Ascending aorta (tissue), 2 donors: Measurements from ENCODE around the gene SNRNP48. TPM values are rescaled to one million over a fixed set of nuclear protein-coding genes. Genes with fewer than 3 reads are reported as not detected.

ENCODE experiments used
- DNase-seq, 2 donors: peaks; one replicate each; pipeline ENCODE4 v3.0.0-alpha.2; 2019; ENCODE audit warnings: low spot score in 2 of 2
- H3K27ac ChIP-seq, 2 donors: fragments of 200-600 bp; sonication (generic); one replicate each; pipeline ENCODE4 v1.5.1; 2016 to 2017; ENCODE audit warnings: mild to moderate bottlenecking in 1 of 2
- H3K27me3 ChIP-seq: fragments of 200-600 bp; sonication (generic); one replicate; pipeline ENCODE4 v1.5.1; 2017
- H3K36me3 ChIP-seq, 2 donors: fragments of 200-600 bp; sonication (generic); one replicate each; pipeline ENCODE4 v1.5.1; 2016
- H3K4me1 ChIP-seq, 2 donors: fragments of 200-600 bp; sonication (generic); one replicate each; pipeline ENCODE4 v1.5.1; 2016 to 2017; ENCODE audit warnings: mild to moderate bottlenecking in 1 of 2
- H3K4me3 ChIP-seq, 2 donors: fragments of 200-600 bp; sonication (generic); one replicate each; pipeline ENCODE4 v1.5.1; 2016 to 2017; ENCODE audit warnings: mild to moderate bottlenecking in 1 of 2
- H3K9me3 ChIP-seq, 2 donors: fragments of 200-600 bp; sonication (generic); one replicate each; pipeline ENCODE4 v1.5.1; 2016
- intact Hi-C: fragments of 100-400 bp; cut with DNase I; formaldehyde crosslinking; loops from one replicate; pipeline ENCODE4 v1.15.1; 2023
- total RNA-seq: library from RNA; depleted of rRNA; stranded (reverse); fragments of >200 nt; gene quantifications from one replicate; pipeline ENCODE4 v1.1.0, GENCODE V29; 2016
- TF ChIP-seq, protein P1 (sequence below), 3 experiments: fragments of 200-600 bp in 2 of 3; fragments of 450-650 bp in 1 of 3; sonication (generic) in 2 of 3; IDR thresholded peaks; one replicate each; pipeline ENCODE4 v1.5.1; 2016 to 2019; ENCODE audit warnings: antibody characterized with exemption in 3 of 3, mild to moderate bottlenecking in 1 of 3, moderate library complexity in 1 of 3

The SNRNP48 gene
- total RNA-seq, 1 donor from 2014 or later, result 1.3 TPM

DNA sequence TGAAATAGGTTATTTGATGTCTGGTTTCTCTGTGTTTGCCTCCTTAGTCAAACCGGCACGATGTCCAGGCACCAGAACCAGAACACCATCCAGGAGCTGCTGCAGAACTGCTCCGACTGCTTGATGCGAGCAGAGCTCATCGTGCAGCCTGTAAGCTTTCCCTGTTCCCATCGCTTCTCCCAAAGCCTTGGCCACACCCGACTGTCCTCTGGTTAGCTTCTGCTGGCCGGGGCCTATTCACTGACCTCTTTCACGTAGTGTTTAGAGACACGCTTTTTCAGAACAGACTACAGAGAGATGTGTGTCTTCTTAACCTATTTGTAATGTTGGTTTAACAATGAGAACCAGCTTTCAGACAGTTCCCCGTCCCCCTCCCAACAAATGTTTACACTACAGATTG, 34.3 kb upstream of the SNRNP48 start:
- Histone ChIP-seq H3K4me3 (no peak overlapping the region), H3K9me3 (no peaks in the 10 kb centered on the region), H3K27ac (no peak overlapping the region), H3K27me3 (no peaks in the 10 kb centered on the region), H3K36me3 (no peaks in the 10 kb centered on the region), H3K4me1 (no peaks in the 10 kb centered on the region)
- DNase-seq, result no peak
- intact Hi-C loops, result no loop called here
- TF ChIP-seq, protein P1, sequence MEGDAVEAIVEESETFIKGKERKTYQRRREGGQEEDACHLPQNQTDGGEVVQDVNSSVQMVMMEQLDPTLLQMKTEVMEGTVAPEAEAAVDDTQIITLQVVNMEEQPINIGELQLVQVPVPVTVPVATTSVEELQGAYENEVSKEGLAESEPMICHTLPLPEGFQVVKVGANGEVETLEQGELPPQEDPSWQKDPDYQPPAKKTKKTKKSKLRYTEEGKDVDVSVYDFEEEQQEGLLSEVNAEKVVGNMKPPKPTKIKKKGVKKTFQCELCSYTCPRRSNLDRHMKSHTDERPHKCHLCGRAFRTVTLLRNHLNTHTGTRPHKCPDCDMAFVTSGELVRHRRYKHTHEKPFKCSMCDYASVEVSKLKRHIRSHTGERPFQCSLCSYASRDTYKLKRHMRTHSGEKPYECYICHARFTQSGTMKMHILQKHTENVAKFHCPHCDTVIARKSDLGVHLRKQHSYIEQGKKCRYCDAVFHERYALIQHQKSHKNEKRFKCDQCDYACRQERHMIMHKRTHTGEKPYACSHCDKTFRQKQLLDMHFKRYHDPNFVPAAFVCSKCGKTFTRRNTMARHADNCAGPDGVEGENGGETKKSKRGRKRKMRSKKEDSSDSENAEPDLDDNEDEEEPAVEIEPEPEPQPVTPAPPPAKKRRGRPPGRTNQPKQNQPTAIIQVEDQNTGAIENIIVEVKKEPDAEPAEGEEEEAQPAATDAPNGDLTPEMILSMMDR (IDR thresholded peaks at IDR 0.05), result no peak

DNA sequence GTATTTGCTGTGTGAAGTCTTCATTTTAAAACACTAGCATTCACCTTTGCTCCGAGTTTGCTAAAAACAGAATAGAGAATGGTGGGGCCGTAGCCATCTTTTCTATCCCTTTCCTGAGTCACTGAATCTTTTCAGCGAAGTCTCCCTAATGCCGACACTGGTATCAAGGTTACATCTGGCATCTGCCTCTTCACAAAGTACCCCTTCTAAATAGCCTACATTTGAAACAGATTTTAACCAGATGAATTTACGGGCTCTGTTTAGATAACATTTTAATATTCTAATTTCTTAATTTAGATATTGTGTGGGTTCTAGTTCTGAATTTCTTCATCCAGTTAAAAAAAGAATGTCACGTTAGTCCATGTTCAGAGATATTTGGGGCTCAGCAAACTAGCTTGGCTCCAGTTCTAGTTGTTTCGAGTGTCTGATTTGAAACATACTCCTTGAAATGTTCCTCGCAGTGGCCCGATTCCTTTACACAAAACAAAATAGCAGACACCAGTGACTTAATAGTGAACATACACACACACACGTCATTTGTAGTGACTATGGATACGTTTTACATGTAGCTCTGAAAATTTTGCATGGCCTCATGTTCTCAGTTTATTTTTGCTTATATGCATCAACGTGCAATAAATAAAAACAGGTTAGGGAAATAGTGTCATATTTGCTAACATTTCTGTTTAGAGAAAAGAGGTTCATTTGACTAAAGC, 33.4 kb upstream of the SNRNP48 start:
- Histone ChIP-seq H3K4me3 (no peak overlapping the region), H3K27ac (no peak overlapping the region), H3K27me3 (no peaks in the 10 kb centered on the region), H3K36me3 (no peaks in the 10 kb centered on the region), H3K9me3 (no peaks in the 10 kb centered on the region), H3K4me1 (no peaks in the 10 kb centered on the region)
- intact Hi-C loops, result no loop called here
- no peak for DNase-seq
- TF ChIP-seq, protein P1 (IDR thresholded peaks at IDR 0.05), result no peak

DNA sequence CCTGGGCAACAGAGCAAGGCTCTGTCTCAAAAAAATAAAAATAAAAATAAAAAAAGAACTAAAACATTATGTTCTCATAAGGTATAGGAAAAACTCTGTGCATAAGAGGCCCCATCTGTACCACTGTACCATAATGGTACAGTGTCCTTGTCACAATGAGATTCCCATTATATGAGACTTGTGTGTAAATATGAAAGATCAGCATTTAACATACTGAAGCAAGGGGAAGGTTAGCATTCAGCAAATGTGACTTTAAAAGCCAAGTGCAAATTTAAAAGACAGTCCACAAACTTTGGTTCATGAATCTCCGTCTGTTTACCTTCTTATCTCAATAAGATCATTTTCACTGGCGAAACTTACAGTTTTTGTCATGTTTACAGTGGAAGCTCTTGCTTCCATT, 32.3 kb upstream of the SNRNP48 start:
- DNase-seq, result no peak
- H3K27me3 ChIP-seq, result no peaks in the 10 kb centered on the region
- no peaks in the 10 kb centered on the region for H3K36me3 ChIP-seq
- H3K4me1 ChIP-seq, result no peaks in the 10 kb centered on the region
- TF ChIP-seq, protein P1 (IDR thresholded peaks at IDR 0.05), result no peak
- no peak overlapping the region for H3K27ac ChIP-seq
- H3K9me3 ChIP-seq, result no peaks in the 10 kb centered on the region
- intact Hi-C loops, result no loop called here
- H3K4me3 ChIP-seq, result no peak overlapping the region

DNA sequence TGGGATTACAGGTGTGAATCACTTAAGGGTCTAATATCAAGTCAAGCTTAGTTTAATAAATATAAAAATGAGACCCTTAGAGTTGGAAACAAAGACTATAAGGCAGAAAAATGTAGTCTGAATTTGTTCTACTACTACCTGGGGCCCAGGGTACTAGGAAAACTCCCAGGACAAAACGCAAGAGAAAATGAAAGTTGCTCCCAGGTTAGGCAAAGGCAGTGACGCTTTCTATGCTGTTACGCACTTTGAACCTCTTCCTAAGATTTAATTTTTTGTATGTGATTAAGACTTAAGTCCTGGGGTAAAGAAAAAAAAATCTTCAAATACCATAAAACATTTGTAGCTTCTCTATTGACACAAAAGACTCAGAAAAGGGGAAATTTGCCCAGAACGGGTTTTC, 31.2 kb upstream of the SNRNP48 start:
- Histone ChIP-seq H3K9me3 (no peaks in the 10 kb centered on the region), H3K27ac (no peak overlapping the region), H3K27me3 (no peaks in the 10 kb centered on the region), H3K4me3 (no peak overlapping the region), H3K4me1 (no peaks in the 10 kb centered on the region), H3K36me3 (no peaks in the 10 kb centered on the region)
- TF ChIP-seq, protein P1 (IDR thresholded peaks at IDR 0.05), result no peak
- intact Hi-C loops, result no loop called here
- no peak for DNase-seq

DNA sequence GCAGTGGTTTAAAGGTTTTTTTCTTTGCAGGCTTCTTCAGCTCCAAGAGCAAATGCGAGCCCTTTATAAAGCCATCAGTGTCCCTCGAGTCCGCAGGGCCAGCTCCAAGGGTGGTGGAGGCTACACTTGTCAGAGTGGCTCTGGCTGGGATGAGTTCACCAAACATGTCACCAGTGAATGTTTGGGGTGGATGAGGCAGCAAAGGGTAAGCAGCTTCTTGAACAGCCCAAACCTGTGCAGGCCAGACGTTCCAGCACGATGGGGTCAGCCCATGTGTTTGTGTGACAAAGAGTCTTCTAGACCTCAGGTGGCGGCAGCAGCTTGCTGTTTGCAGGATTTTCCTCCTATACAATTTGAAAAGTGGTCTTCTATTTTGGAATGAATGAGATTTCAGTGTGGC, 30.8 kb upstream of the SNRNP48 start:
- no peak overlapping the region for H3K27ac ChIP-seq
- DNase-seq, result no peak
- TF ChIP-seq, protein P1 (IDR thresholded peaks at IDR 0.05), result no peak
- no peaks in the 10 kb centered on the region for H3K27me3 ChIP-seq
- no peaks in the 10 kb centered on the region for H3K36me3 ChIP-seq
- intact Hi-C loops, result no loop called here
- no peak overlapping the region for H3K4me3 ChIP-seq
- H3K9me3 ChIP-seq, result no peaks in the 10 kb centered on the region
- H3K4me1 ChIP-seq, result no peaks in the 10 kb centered on the region
